SIG-M5 treated with dmso at 0.1 percent for 504 hours (cell line): ENCODE data around the gene C2orf81.

Experiments
- DNase-seq: peaks from one replicate; lab custom pipeline; 2025; ENCODE audit not compliant: unreplicated experiment; lab: John Stamatoyannopoulos, UW

The C2orf81 gene

DNA sequence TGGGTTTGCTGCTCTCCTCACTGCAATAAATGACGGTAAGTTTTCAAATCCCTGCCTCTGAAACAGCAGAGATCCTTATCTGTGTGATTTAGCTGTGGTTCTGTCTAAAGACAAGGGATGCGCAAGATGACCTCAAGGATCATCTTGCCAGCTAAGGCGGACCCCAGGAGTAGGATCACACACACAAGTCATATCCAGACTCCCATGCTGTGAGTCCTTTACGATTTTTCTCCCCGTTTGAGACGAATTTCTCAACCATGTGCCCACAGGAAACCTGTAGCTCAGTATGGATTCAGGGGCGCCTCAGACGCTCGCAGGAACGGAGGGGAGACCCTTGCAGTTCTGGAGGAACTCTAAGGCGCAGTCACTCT, 30.2 kb downstream of the C2orf81 start:
- DNase-seq, result no peak

DNA sequence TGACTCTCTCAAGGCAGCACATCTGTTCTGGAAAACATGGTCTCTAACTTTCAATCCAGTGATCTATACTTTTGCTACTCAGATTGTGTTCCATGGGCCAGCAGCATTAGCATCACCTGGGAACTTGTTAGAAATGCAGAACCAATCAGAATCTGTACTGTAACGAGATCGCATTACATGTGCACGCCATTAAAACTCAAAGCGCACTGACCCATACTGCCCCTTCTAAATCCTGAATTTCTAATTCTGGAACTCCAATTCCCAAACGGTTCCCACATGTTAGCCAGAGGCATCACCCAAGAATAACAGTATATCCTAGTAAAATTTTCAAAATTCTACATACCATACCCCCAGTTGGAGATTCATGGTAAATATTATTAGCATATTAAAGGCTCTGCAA, 30.8 kb downstream of the C2orf81 start:
- no peak for DNase-seq

GRCh38 chr2:74387346-74387745, 34.1 kb downstream of the C2orf81 start:
- DNase-seq, result no peak

- DNase-seq, result no peak
These were observed 36.0 kb downstream of the C2orf81 start for GRCh38 chr2:74385396-74385795.

DNA sequence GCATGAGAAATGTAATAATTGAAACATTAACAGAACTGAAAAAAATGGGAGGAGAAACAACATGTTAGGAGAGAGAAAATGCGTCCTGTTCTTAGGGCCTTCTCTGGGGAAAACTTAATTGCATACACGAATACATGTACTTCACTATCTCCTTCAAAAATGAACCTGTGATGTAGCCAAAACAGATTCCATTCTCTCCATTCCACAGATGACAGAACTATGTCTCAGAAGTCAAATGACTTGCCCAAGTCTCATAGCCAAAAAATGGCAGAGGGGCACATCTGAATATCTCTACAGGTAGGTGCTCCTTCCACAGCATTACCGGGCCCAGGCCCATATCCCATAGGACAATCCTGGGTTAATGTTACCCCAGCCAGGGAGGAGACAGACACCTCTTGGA, 37.4 kb downstream of the C2orf81 start:
- DNase-seq, result no peak

DNA sequence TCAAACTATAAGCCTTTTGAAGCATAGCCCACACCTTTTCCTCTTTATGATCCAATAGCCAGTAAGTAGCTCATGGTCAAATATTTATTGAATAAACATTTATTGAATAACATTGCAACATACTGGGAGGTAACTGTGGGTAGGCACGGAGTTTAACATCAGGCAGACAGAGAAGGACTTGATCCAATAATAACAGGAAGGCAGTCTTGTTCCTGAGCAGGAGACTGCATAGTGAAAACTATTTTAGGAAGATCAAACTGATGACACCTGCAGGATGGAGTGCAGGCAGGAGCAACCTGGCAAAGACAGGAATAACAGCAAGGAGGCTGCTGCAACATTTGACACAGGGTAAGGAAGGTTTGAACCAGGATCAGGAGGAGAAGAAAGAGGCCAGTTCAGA, 38.2 kb downstream of the C2orf81 start:
- DNase-seq, result no peak

DNA sequence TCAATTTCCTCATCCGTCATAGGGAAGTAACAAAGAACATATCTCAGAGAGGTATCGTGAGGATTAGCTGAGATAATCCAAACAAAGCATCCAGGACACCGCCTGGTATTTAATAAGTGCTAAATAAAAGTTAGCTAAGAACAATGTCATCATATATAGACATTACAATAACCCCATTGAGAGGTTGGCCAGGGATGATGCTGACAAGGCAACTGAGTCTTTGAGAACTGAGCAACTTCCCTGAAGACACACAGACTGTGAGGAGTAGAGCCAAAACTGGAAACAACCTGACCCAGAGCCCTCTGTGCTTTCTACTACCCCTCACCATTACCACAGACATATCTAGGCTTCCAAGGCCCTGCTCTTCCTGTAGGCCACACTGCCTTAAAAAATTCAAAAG, 39.7 kb downstream of the C2orf81 start:
- no peak for DNase-seq

DNA sequence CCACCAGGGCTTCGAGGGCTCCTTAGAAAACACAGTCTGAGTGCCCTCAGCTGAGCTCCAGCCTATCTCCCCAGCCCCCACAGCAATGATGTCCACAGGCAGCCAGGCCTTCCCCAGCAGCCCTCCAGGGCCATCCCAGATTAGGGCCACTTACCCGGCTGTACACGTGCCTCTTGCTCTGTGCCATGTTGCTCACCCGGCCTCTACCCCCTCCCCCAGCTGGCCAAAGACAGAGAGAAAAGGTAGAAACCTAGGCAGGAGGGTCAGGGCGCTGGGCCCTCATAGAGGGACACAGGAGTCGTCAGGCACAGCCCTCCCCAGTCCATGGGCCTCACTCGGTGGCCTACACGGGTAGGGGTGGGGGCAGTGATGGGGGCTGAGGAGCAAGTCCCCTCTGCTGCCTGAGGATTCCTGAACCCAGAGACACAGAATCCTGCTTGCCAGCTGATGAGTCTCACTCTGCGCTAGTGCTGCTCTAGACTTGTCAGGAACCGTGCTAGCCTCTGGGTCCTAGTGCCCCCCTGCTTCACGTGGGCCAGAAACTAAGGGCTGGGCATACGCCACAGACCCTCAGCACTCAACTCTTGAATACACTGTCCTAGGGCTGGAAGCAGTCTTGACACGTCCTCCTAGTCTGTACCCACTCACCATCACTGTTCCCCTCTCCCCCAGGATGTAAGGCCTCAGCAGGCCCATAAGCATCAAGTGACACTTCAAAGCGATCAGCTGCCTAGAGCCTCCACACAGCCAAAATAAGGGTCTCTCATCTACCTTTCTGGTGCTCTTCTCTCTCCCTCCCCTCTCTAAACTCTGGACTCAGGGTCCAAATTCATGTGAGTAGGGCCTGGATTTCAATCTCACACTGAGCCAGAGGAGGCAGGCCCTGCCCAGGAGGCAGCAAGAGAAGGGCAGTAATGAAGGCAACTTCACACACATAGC, 41.3 kb downstream of the C2orf81 start, which contains the start of gene DCTN1:
Gene DCTN1, minus strand, starts transcription at position 461 of the 939 bp plus-strand sequence. Its CDS starts 274 bp downstream, at position 187.
- DNase-seq, result no peak

GRCh38 chr2:74378007-74378406, 43.4 kb downstream of the C2orf81 start:
- DNase-seq, result no peak

DNA sequence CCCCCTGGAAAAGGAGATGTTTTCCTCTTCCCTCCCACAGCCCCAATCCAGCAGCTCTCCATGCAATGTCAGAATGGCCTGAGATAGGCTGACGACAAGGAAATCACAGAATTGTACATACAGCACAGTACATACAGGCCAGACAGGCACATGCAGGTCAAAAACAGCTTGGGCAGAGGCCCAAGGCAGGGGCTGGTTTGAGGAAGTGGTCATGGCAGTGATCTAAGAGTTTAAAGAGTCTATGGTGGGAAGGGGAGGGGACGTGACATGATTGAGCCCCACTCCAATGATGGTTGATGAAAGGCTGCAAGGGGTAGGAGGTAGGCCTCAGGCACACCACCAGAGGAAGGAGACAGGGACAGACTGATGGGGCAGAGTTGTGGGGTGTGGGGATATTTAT, 45.6 kb downstream of the C2orf81 start:
- DNase-seq, result no peak

DNA sequence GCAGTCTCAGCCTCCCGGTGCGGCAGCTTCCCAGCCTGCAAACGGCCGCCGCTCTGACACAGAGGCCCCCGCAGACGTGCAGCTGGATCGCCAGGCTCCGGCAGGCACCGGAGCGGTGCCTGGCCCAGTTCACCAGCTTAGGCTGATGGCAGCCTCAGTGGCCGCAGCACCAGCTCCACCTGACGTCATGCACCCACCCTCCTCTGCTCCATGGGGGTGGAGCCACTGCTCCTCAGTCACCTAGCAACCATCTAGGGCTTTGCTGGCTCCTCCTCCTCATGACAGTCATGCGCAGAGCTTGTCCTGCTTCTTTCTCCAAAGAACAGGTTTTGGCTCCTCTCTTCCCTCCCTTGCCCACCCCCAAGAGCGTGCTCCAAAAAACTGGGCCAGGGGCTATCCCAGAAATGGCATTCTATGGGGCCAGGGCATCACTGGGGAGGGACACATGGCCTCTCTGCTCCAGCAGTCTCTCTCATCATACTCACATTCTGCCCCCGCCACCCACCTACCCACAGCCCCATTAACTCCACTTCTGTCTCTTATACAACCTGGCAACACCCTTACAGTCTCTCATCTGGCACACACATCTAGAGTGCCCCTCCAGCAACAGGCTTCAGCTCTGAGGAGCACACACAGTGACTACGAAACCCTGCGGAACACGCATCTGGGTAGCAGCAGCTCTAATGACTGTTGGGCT, 46.8 kb downstream of the C2orf81 start:
- no peak for DNase-seq

GRCh38 chr2:74373985-74374384, 47.4 kb downstream of the C2orf81 start:
- no peak for DNase-seq

DNA sequence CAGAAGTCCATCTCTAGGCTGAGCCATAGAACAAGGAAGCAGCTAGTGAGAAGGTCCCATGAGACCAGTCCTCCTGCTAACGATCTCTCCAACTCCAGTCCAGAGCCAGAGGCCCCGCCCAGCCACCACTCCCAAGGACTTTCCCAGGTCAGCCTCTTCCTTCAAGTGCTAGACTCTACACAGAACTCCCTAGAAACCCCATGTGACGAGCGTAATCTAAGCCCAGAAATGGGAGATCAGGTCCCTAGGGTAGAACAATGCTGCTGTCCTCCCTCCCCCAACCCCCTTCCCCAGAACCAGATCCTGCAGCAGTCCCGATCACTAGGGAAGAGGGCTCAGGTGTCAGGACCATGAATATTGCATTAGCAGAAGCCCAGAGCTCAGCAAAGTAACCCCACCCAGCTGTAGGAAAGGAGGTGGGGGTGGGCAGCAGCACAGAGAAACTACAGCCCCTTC, 48.2 kb downstream of the C2orf81 start:
- no peak for DNase-seq

GRCh38 chr2:74372674-74373073, 48.7 kb downstream of the C2orf81 start:
- no peak for DNase-seq

GRCh38 chr2:74371421-74371820, 50.0 kb downstream of the C2orf81 start:
- no peak for DNase-seq

GRCh38 chr2:74369976-74370375, 51.4 kb downstream of the C2orf81 start:
- DNase-seq, result no peak

GRCh38 chr2:74368499-74368898, 52.9 kb downstream of the C2orf81 start:
- no peak for DNase-seq

DNA sequence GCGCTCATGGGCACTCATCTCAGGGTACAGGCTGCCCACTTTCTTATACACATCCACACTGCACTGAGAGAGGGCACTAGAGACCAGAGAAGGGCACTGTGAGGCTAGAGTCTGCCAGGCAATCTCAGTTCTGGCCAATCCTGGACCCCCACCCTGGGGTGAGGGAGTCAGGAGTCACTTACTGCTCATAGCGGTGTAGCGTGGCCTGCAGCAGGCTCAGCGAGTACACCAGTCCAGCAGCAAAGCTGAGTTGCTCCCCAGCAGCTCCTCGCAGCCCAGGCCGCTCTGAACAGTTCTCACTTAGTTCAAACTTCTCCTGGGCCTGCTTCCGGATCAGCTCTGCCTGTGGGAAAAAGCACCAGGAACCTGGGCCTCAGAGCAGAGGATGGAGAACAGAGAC, 53.6 kb downstream of the C2orf81 start:
- no peak for DNase-seq

GRCh38 chr2:74366036-74366435, 55.4 kb downstream of the C2orf81 start:
- DNase-seq, result no peak

- no peak for DNase-seq
These were observed 56.6 kb downstream of the C2orf81 start for GRCh38 chr2:74364533-74365505.
